Testis (tissue), 2 donors: ENCODE measurements around the gene CFAP77.

Experiments used
- POLR2A ChIP-seq: fragments of 450-650 bp; IDR thresholded peaks from one replicate; pipeline ENCODE4 v1.6.1; 2017; ENCODE audit warnings: antibody characterized with exemption, mild to moderate bottlenecking, moderate library complexity
- TF ChIP-seq, protein P1 (sequence below), 3 experiments: fragments of 450-650 bp in 2 of 3; fragments of 200-600 bp in 1 of 3; sonication (generic) in 1 of 3; IDR thresholded peaks; one replicate each; pipeline ENCODE4 v1.5.1; 2016 to 2019; ENCODE audit warnings: antibody characterized with exemption in 3 of 3, mild to moderate bottlenecking in 2 of 3, moderate library complexity in 1 of 3

DNA sequence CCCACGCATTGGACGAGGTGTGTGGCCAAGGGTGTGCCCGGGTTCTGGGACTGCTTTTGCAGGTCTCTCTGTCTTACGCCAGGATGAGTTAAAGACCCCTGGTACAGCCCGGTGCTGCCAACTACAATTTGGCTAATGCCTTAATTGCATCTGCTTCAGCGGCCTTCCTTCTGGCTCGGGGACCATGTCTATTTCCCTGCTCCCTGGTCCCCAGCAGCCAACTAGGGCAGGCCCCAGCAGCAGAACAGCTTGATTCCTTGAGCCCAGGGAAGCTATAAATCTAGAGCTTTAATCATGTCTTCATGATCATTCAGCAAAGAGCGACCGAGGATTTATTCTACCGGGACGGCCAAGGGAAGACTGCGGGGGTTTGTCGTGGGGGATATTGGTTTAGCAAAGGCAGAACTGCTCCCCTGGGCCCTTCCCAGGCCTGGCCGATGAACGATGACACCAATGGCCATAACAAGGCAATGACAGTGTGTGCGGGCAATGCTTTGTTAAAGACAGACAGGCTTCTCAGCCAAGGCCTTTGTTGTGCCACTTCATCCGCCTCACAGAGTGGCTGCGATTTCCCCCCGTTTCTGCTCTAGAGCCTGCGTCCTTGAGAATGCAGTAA, 51.4 kb downstream of the CFAP77 start:
- no peak for TF ChIP-seq POLR2A
- TF ChIP-seq, protein P1, sequence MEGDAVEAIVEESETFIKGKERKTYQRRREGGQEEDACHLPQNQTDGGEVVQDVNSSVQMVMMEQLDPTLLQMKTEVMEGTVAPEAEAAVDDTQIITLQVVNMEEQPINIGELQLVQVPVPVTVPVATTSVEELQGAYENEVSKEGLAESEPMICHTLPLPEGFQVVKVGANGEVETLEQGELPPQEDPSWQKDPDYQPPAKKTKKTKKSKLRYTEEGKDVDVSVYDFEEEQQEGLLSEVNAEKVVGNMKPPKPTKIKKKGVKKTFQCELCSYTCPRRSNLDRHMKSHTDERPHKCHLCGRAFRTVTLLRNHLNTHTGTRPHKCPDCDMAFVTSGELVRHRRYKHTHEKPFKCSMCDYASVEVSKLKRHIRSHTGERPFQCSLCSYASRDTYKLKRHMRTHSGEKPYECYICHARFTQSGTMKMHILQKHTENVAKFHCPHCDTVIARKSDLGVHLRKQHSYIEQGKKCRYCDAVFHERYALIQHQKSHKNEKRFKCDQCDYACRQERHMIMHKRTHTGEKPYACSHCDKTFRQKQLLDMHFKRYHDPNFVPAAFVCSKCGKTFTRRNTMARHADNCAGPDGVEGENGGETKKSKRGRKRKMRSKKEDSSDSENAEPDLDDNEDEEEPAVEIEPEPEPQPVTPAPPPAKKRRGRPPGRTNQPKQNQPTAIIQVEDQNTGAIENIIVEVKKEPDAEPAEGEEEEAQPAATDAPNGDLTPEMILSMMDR (IDR thresholded peaks at IDR 0.05) = no peak
